Measurements from ENCODE around the gene TSGA10.

DNA sequence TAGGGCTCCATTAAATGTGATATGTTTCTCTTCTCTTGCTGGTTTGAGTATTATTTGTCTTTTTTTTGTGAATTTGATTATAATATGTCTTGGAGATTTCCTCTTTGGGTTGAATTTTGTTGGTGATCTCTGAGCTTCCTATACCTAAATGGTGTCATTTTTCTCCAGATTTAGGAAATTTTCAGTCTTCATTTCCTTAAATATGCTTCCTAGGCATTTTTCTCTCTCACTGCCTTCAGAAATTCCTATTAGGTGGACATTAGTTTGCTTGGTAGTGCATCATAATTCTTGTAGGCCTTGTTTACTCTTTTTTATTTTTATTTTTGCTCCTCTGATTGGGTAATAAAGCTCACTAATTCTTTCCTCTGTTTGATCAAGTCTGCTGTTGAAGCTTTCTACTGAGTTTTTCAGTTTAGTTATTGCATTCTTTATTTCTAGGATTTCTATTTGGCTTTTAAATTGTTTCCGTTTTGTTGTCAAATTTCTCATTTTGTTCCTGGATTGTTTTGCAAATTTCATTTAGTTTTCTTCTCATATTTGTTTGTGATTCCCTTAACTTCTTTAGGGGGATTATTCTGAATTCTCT is 182.1 kb downstream of the TSGA10 start:
- TF ChIP-seq, protein P1, sequence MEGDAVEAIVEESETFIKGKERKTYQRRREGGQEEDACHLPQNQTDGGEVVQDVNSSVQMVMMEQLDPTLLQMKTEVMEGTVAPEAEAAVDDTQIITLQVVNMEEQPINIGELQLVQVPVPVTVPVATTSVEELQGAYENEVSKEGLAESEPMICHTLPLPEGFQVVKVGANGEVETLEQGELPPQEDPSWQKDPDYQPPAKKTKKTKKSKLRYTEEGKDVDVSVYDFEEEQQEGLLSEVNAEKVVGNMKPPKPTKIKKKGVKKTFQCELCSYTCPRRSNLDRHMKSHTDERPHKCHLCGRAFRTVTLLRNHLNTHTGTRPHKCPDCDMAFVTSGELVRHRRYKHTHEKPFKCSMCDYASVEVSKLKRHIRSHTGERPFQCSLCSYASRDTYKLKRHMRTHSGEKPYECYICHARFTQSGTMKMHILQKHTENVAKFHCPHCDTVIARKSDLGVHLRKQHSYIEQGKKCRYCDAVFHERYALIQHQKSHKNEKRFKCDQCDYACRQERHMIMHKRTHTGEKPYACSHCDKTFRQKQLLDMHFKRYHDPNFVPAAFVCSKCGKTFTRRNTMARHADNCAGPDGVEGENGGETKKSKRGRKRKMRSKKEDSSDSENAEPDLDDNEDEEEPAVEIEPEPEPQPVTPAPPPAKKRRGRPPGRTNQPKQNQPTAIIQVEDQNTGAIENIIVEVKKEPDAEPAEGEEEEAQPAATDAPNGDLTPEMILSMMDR (IDR thresholded peaks at IDR 0.05) = no peak
- TF ChIP-seq POLR2A (IDR thresholded peaks at IDR 0.05) = no peak
